Measurements from ENCODE around the gene LRMDA. TPM values are rescaled to one million over a fixed set of nuclear protein-coding genes. Genes with fewer than 3 reads are reported as not detected.

The LRMDA gene
- total and polyA plus RNA-seq, 2 of the 13 experiments (the other 11 are each of a cell fraction or from before 2014, with no cell fraction given): 13.4 to 22.0 TPM

DNA sequence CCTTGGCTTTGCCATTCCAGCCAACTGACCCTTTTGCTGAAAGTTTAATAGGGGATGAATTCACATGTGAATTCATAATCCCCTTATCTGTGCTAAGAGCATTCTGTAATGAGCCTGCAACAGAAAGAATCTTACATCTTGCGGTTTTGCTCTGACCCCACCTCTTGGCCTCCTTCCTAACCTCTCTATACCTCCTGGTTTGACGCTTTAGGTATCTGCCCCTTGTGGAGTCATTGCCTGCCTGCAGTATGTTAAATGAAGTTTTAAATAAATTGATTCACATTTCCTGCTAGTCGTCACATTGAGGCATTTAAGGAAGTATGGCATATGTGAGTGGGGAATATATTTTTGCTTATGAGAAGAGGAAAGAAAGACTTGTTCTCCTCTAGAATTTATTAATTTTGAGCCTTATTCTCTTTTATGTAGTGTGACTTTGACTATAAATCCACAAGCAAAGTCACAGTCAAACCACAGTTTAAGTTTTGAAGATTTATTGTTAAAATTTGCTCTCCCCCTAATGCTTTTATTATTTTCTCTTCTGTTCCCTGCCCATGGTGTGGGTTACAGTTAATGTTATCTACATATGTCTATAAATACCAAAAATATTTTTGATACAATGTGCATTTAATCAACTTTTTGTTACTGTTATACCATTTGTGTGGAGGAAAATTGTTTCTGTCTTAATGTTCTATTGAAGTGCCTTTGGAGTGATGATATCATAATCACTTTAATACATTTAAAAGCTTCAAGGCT is 60.9 kb downstream of the LRMDA start:
- DNase-seq (ENCODE audit: low spot score) (no peak), ATAC-seq (no peak), FAIRE-seq (no peak)
- H3K9ac ChIP-seq (ENCODE audit: insufficient read depth, low read depth, low read length): no peak overlapping the region
- in situ Hi-C loops (cut with HindIII; ENCODE audit: extremely low pct_ligation_motif_present, low pct_unique_long_range_greater_than_20kb) (no loop called here), intact Hi-C loops (cut with micrococcal nuclease; ENCODE audit: unreplicated experiment) (no loop called here)
- H2AFZ ChIP-seq (ENCODE audit: low read length): no peak overlapping the region
- H3K79me2 ChIP-seq (ENCODE audit: insufficient read depth, low read length): no peaks in the 10 kb centered on the region
- no TSS peak for BruUV-seq (replicated peaks)
- CTCF ChIA-PET (ENCODE audit: low intra/inter-chr PET ratio, low total read pairs): no interaction called here
- H3K27ac ChIP-seq (ENCODE audit: extremely low read length, insufficient read depth, low read length): no peak overlapping the region
- 98% methylated on average over 3 of the region's 3 CpGs for WGBS (ENCODE audit: low lambda C conversion rate)
- TF ChIP-seq, protein P1, sequence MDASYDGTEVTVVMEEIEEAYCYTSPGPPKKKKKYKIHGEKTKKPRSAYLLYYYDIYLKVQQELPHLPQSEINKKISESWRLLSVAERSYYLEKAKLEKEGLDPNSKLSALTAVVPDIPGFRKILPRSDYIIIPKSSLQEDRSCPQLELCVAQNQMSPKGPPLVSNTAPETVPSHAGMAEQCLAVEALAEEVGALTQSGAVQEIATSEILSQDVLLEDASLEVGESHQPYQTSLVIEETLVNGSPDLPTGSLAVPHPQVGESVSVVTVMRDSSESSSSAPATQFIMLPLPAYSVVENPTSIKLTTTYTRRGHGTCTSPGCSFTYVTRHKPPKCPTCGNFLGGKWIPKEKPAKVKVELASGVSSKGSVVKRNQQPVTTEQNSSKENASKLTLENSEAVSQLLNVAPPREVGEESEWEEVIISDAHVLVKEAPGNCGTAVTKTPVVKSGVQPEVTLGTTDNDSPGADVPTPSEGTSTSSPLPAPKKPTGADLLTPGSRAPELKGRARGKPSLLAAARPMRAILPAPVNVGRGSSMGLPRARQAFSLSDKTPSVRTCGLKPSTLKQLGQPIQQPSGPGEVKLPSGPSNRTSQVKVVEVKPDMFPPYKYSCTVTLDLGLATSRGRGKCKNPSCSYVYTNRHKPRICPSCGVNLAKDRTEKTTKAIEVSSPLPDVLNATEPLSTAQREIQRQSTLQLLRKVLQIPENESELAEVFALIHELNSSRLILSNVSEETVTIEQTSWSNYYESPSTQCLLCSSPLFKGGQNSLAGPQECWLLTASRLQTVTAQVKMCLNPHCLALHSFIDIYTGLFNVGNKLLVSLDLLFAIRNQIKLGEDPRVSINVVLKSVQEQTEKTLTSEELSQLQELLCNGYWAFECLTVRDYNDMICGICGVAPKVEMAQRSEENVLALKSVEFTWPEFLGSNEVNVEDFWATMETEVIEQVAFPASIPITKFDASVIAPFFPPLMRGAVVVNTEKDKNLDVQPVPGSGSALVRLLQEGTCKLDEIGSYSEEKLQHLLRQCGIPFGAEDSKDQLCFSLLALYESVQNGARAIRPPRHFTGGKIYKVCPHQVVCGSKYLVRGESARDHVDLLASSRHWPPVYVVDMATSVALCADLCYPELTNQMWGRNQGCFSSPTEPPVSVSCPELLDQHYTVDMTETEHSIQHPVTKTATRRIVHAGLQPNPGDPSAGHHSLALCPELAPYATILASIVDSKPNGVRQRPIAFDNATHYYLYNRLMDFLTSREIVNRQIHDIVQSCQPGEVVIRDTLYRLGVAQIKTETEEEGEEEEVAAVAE (CRISPR knock-in tag; IDR thresholded peaks at IDR 0.05; ENCODE audit: borderline replicate concordance): no peak
- TF ChIP-seq SP1 (IDR thresholded peaks at IDR 0.05) (no peak), SP1 (CRISPR knock-in tag; IDR thresholded peaks at IDR 0.05) (no peak), STAG1 (CRISPR knock-in tag; IDR thresholded peaks at IDR 0.05) (no peak), NFRKB (IDR thresholded peaks at IDR 0.05) (no peak), RCOR2 (CRISPR knock-in tag; IDR thresholded peaks at IDR 0.05) (no peak), SMAD3 (CRISPR knock-in tag; IDR thresholded peaks at IDR 0.05) (no peak), RXRB (CRISPR knock-in tag; IDR thresholded peaks at IDR 0.05; ENCODE audit: borderline replicate concordance) (no peak)
- TF ChIP-seq, protein P2, sequence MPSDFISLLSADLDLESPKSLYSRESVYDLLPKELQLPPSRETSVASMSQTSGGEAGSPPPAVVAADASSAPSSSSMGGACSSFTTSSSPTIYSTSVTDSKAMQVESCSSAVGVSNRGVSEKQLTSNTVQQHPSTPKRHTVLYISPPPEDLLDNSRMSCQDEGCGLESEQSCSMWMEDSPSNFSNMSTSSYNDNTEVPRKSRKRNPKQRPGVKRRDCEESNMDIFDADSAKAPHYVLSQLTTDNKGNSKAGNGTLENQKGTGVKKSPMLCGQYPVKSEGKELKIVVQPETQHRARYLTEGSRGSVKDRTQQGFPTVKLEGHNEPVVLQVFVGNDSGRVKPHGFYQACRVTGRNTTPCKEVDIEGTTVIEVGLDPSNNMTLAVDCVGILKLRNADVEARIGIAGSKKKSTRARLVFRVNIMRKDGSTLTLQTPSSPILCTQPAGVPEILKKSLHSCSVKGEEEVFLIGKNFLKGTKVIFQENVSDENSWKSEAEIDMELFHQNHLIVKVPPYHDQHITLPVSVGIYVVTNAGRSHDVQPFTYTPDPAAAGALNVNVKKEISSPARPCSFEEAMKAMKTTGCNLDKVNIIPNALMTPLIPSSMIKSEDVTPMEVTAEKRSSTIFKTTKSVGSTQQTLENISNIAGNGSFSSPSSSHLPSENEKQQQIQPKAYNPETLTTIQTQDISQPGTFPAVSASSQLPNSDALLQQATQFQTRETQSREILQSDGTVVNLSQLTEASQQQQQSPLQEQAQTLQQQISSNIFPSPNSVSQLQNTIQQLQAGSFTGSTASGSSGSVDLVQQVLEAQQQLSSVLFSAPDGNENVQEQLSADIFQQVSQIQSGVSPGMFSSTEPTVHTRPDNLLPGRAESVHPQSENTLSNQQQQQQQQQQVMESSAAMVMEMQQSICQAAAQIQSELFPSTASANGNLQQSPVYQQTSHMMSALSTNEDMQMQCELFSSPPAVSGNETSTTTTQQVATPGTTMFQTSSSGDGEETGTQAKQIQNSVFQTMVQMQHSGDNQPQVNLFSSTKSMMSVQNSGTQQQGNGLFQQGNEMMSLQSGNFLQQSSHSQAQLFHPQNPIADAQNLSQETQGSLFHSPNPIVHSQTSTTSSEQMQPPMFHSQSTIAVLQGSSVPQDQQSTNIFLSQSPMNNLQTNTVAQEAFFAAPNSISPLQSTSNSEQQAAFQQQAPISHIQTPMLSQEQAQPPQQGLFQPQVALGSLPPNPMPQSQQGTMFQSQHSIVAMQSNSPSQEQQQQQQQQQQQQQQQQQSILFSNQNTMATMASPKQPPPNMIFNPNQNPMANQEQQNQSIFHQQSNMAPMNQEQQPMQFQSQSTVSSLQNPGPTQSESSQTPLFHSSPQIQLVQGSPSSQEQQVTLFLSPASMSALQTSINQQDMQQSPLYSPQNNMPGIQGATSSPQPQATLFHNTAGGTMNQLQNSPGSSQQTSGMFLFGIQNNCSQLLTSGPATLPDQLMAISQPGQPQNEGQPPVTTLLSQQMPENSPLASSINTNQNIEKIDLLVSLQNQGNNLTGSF (CRISPR knock-in tag; IDR thresholded peaks at IDR 0.05): no peak
- H3K4me2 ChIP-seq (ENCODE audit: low read depth, low read length): no peak overlapping the region
- H3K9me3 ChIP-seq (ENCODE audit: low read length): no peaks in the 10 kb centered on the region
- H3K36me3 ChIP-seq (replicated peaks in 1 of 2; ENCODE audit: control insufficient read depth in 1 of 2, insufficient read depth in 2 of 2, low read length in 2 of 2): peaks cover 0 to 2% of the 10 kb centered on the region in 2 experiments; a peak in 1 of 5 replicates
- no peaks in the 10 kb centered on the region for H4K20me1 ChIP-seq (ENCODE audit: insufficient read depth, low read length)
- H3K27me3 ChIP-seq (ENCODE audit: control insufficient read depth in 1 of 2, insufficient read depth in 2 of 2, low read length in 2 of 2): no peaks in the 10 kb centered on the region
- POLR2A ChIA-PET: no interaction called here
- H3K4me1 ChIP-seq (ENCODE audit: insufficient read depth, low read length): peaks cover 36% of the 10 kb centered on the region
- no peak overlapping the region for H3K4me3 ChIP-seq (replicated peaks in 1 of 3; ENCODE audit: insufficient read depth in 1 of 3, low read depth in 2 of 3, low read length in 3 of 3)

Measured in HepG2 (cell line).